NB4 (cell line): ENCODE data around the gene MZB1.
"Not testable (repeated sequence)": the region's sequence is repeated elsewhere in the genome, so short reads cannot be mapped to it uniquely, and the experiment has no call there.

ENCODE experiments used
- DNase-seq: peaks from one replicate; pipeline ENCODE4 v3.0.0; 2010; ENCODE audit warnings: low read depth
- H3K4me3 ChIP-seq: one replicate; pipeline ENCODE4 v1.5.1; 2011; ENCODE audit warnings: mild to moderate bottlenecking, low read depth, low read length, moderate library complexity
- CTCF ChIP-seq: IDR thresholded peaks from one replicate; pipeline ENCODE4 v1.5.1; 2012; ENCODE audit warnings: low read depth, low read length
- MYC ChIP-seq: IDR thresholded peaks from 2 replicates; pipeline ENCODE4 v1.6.1; 2011; ENCODE audit warnings: low read depth, low read length
- POLR2A ChIP-seq: IDR thresholded peaks from 2 replicates; pipeline ENCODE4 v1.6.1; 2011; ENCODE audit warnings: mild to moderate bottlenecking; ENCODE audit not compliant: insufficient read length; ENCODE audit errors: extremely low read depth
- TF ChIP-seq, protein P1 (sequence below): IDR thresholded peaks from 2 replicates; pipeline ENCODE4 v1.6.1; 2011; ENCODE audit warnings: low read depth, low read length

The MZB1 gene

DNA sequence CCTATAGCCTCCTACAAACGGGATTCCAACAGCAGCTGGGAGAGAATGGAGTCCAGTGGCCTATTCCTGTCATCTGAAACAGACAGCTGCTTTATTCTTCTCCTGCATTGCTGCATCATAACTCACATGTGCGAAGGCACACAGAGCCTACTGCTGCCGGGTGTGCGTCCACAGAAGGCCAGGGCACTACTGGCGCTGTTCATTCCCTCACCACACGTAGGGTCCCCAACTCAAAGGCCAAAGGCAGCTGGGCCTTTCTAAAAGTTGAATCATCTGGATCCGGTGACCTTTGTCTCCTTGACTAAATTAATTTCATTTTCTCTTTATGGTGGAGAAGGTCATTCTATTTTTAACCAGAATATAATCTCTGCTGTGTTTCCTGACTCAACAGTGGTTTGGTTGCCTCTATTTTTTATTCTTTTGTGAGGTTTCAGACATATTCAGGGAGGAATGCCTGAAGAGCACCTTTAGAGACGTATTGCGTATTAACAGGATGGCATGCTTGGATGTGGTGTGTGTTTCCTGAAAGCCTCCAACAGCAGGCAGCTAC lies 24.9 kb upstream of the MZB1 start:
- no peak for DNase-seq
- TF ChIP-seq CTCF = no peak
- no peak for TF ChIP-seq POLR2A
- TF ChIP-seq, protein P1, sequence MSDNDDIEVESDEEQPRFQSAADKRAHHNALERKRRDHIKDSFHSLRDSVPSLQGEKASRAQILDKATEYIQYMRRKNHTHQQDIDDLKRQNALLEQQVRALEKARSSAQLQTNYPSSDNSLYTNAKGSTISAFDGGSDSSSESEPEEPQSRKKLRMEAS = no peak
- no peak for TF ChIP-seq MYC
- no peak overlapping the region for H3K4me3 ChIP-seq

- TF ChIP-seq CTCF = no peak
- TF ChIP-seq POLR2A = no peak
- TF ChIP-seq MYC = no peak
- TF ChIP-seq, protein P1 = no peak
- H3K4me3 ChIP-seq = no peak overlapping the region
- no peak for DNase-seq
These were observed 24.2 kb upstream of the MZB1 start for GRCh38 chr5:139413963-139414362.

DNA sequence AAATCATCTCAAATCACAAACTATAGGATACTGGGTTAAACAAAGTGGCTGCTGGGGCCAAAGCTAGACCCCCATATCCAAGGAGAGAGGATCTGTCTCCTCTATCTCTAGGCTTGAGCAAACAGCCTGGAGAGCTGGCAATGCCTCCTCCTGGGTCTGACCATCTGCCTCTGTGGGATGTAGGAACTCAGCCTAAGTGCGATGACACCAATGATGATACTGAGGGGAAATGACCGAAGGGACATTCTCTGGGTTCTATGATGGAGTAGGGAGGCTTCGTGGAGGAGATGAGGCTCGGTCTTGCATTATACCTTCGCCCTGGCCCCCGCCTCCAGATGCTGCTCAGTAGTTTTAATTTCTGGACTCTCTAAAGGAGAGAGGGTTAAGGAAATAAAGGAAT lies 23.4 kb upstream of the MZB1 start:
- no peak for DNase-seq
- no peak overlapping the region for H3K4me3 ChIP-seq
- TF ChIP-seq POLR2A (no peak), CTCF (no peak), MYC (no peak)
- TF ChIP-seq, protein P1 = no peak

DNA sequence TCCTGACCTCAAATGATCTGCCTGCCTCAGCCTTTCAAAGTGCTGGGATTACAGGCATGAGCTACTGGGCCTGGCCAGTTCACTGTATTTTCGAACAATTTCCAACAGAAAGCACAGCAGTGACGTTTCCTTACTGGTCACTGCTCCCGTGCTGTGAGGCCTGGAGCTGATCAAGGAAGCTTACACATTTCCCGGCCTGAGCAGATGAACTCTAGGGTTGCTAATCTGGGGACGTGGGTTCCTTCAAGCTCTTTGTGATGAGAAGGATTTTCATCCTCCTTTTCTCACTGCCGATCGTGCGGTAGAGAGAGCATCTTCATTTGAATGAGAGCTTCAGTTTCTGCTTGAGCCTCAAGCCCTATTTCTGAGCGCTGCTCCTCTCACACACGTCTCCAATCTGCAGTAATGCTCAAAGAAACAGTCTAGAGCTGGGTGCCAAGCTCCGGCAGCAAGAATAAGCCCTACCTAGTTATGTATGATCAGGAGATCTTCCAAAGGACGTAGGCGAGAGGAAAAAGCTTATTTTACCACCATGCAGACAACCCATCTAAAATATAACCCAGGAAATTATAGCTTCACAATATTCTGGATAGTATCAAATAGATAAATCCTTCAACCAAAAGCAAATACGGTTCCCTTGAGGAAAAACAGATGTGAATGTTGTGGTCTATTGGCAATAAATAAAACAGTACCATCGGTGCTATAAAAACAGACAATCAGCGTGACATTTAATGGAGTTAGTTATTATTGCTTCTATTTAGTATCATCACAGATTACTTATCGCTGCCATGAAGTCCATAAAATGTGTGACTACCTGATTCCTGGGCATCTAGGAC lies 21.5 kb upstream of the MZB1 start:
- TF ChIP-seq CTCF (no peak), POLR2A (no peak), MYC (no peak)
- TF ChIP-seq, protein P1 = no peak
- no peak for DNase-seq
- no peak overlapping the region for H3K4me3 ChIP-seq

DNA sequence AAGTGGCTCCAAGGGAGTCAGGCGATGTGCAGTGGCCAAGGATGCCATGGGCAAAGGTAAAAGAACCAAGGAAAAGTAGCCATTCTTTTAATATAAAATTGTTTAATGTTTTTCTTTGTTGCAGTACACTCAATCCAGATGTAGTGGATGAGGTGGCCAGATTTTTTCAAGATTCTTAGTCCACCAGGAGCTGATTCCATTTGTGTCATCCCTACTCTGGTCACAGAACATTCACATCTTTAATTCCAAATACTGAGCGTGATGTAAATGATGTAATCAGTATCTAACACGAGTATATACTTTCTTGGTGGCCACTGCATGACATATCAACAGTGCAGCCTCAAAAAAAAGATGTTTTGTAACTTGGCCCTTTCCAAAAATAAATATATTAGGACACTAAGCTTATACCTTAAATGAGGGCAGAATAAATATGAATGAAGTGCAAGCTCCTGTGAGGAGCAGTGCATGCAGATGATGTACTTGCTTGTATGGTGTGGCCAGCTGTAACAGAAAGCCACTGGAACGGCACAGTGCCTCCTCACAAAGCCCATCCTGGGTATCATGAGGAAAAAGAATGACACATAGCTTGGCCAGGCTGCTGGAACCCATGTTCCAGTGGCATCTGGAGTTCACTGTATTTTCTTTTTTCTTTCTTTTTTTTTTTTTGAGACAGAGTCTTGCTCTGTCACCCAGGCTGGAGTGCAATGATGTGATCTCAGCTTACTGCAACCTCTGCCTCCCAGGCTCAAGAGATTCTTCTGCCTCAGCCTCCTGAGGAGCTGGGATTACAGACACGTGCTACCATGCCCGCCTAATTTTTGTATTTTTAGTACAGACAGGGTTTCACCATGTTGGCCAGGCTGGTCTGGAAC lies 20.6 kb upstream of the MZB1 start:
- H3K4me3 ChIP-seq = no peak overlapping the region
- no peak for TF ChIP-seq CTCF
- no peak for TF ChIP-seq MYC
- TF ChIP-seq POLR2A = no peak
- TF ChIP-seq, protein P1 = no peak
- no peak for DNase-seq

GRCh38 chr5:139409116-139409515 lies 19.4 kb upstream of the MZB1 start:
- DNase-seq, H3K4me3 ChIP-seq: not testable (repeated sequence)
